HepG2 (cell line): Measurements from ENCODE around the gene TNFAIP2. TPM values are rescaled to one million over a fixed set of nuclear protein-coding genes. Genes with fewer than 3 reads are reported as not detected.

Source experiments
- BCL3 ChIP-seq: sonication (generic); formaldehyde crosslinking; IDR thresholded peaks from 2 replicates; pipeline ENCODE4 v1.5.1; 2020; ENCODE audit warnings: mild to moderate bottlenecking, missing genetic modification reagents, moderate library complexity
- CBFB ChIP-seq: sonication (generic); formaldehyde crosslinking; IDR thresholded peaks from 2 replicates; pipeline ENCODE4 v1.4.0; 2020; ENCODE audit warnings: missing genetic modification reagents
- ETV5 ChIP-seq: IDR thresholded peaks from 2 replicates; pipeline ENCODE4 v1.6.1; 2018; ENCODE audit warnings: missing biosample characterization, missing genetic modification reagents, inconsistent platforms, borderline replicate concordance
- HDAC2 ChIP-seq: sonication (generic); formaldehyde crosslinking; IDR thresholded peaks from 2 replicates; pipeline ENCODE4 v1.4.0; 2020; ENCODE audit warnings: missing genetic modification reagents
- HOXA9 ChIP-seq: sonication (generic); formaldehyde crosslinking; IDR thresholded peaks from 2 replicates; pipeline ENCODE4 v1.8.1; 2022; ENCODE audit warnings: missing genetic modification reagents, mild to moderate bottlenecking, moderate library complexity, borderline replicate concordance
- PATZ1 ChIP-seq: sonication (generic); formaldehyde crosslinking; IDR thresholded peaks from 2 replicates; pipeline ENCODE4 v1.4.0; 2020; ENCODE audit warnings: missing genetic modification reagents
- RBAK ChIP-seq: sonication (generic); formaldehyde crosslinking; IDR thresholded peaks from 2 replicates; pipeline ENCODE4 v1.5.1; 2020; ENCODE audit warnings: mild to moderate bottlenecking, missing genetic modification reagents
- SOX6 ChIP-seq, 2 experiments: fragments of 450-650 bp in 1 of 2; sonication (generic) in 1 of 2; formaldehyde crosslinking in 1 of 2; IDR thresholded peaks; 2 replicates each; pipeline versions ENCODE4 v1.4.0 to v1.6.1; 2017 to 2020; ENCODE audit warnings: antibody characterized with exemption in 1 of 2, mild to moderate bottlenecking in 1 of 2, missing genetic modification reagents in 1 of 2
- ZBTB25 ChIP-seq: IDR thresholded peaks from 2 replicates; pipeline ENCODE4 v1.6.1; 2018; ENCODE audit warnings: missing genetic modification reagents
- ZBTB39 ChIP-seq: sonication (generic); formaldehyde crosslinking; IDR thresholded peaks from 2 replicates; pipeline ENCODE4 v1.5.0; 2020; ENCODE audit warnings: missing genetic modification reagents
- ZBTB4 ChIP-seq: sonication (generic); formaldehyde crosslinking; IDR thresholded peaks from 2 replicates; pipeline ENCODE4 v1.4.0; 2020; ENCODE audit warnings: missing genetic modification reagents, mild to moderate bottlenecking, borderline replicate concordance
- ZC3H4 ChIP-seq: sonication (generic); formaldehyde crosslinking; IDR thresholded peaks from 2 replicates; pipeline ENCODE4 v1.4.0; 2020; ENCODE audit warnings: missing genetic modification reagents, borderline replicate concordance
- ZNF20 ChIP-seq: sonication (generic); formaldehyde crosslinking; IDR thresholded peaks from 2 replicates; pipeline ENCODE4 v1.4.0; 2020; ENCODE audit warnings: mild to moderate bottlenecking, moderate library complexity, missing genetic modification reagents
- ZNF281 ChIP-seq: sonication (generic); formaldehyde crosslinking; IDR thresholded peaks from 2 replicates; pipeline ENCODE4 v1.4.0; 2020; ENCODE audit warnings: missing genetic modification reagents, borderline replicate concordance
- polyA plus RNA-seq, 8 experiments: library from polyadenylated mRNA; depleted of rRNA in 3 of 8; stranded (reverse) in 7 of 8; unstranded in 1 of 8; fragments of >200 nt; fragmentation: Illumina TruSeq in 4 of 8; extraction: Trizol in 4 of 8; gene quantifications; 2 replicates each; pipeline versions ENCODE4 v1.2.1 to v1.2.3, GENCODE V29; 2011 to 2016; ENCODE audit warnings: low read depth in 4 of 8, missing spikeins in 1 of 8, mixed read lengths in 1 of 8; ENCODE audit not compliant: insufficient read depth in 1 of 8
- total RNA-seq, 5 experiments: library from RNA; depleted of rRNA; stranded (reverse); fragments of >200 nt; fragmentation: Illumina TruSeq; extraction: Trizol; gene quantifications; 2 replicates each; pipeline ENCODE4 v1.2.3, GENCODE V29; 2016; ENCODE audit warnings: low read depth in 1 of 5

TNFAIP2 gene
- total and polyA plus RNA-seq, 2 of the 13 experiments (the other 11 are each of a cell fraction or from before 2014, with no cell fraction given): 0.46 to 1.5 TPM

- peak; percentile 18; the same call in 1 of the 2 replicates for TF ChIP-seq HDAC2 (CRISPR knock-in tag)
- 0 out of 2 replicates have a peak, but pooled peaks have one; percentile 41 for TF ChIP-seq HOXA9
- TF ChIP-seq BCL3 (CRISPR knock-in tag): no peak
- TF ChIP-seq ZC3H4 (CRISPR knock-in tag): no peak
- no peak for TF ChIP-seq ZBTB4 (CRISPR knock-in tag)
- no peak; the same call in 1 of the 2 replicates for TF ChIP-seq ZBTB39
- no peak for TF ChIP-seq ZNF20 (CRISPR knock-in tag)
- TF ChIP-seq SOX6 (IDR thresholded peaks at IDR 0.05): no peak
- TF ChIP-seq SOX6 (CRISPR knock-in tag; IDR thresholded peaks at IDR 0.05): peak; percentile 19; the same call in 1 of the 2 replicates
- 0 out of 2 replicates have a peak, but pooled peaks have one; percentile 16 for TF ChIP-seq ZNF281 (CRISPR knock-in tag)
- peak; percentile 52; the same call in 1 of the 2 replicates for TF ChIP-seq ETV5 (CRISPR knock-in tag)
- no peak for TF ChIP-seq ZBTB25 (CRISPR knock-in tag)
- peak; percentile 81 for TF ChIP-seq PATZ1 (CRISPR knock-in tag)
- peak; percentile 14; the same call in 1 of the 2 replicates for TF ChIP-seq CBFB
- no peak for TF ChIP-seq RBAK (CRISPR knock-in tag)
These were observed 1.2 kb upstream of the TNFAIP2 start (continued) for GRCh38 chr14:103121846-103122584.
